GM21447 (cell line): Measurements from ENCODE around the gene OR2D2.
"Not testable (repeated sequence)": the region's sequence is repeated elsewhere in the genome, so short reads cannot be mapped to it uniquely, and the experiment has no call there.

Experiments used
- ATAC-seq: cut with Tn5 transposase; IDR thresholded peaks from one replicate; pipeline ENCODE4 v1.9.1; 2021; ENCODE audit not compliant: unreplicated experiment

OR2D2 gene, protein sequence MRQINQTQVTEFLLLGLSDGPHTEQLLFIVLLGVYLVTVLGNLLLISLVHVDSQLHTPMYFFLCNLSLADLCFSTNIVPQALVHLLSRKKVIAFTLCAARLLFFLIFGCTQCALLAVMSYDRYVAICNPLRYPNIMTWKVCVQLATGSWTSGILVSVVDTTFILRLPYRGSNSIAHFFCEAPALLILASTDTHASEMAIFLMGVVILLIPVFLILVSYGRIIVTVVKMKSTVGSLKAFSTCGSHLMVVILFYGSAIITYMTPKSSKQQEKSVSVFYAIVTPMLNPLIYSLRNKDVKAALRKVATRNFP

DNA sequence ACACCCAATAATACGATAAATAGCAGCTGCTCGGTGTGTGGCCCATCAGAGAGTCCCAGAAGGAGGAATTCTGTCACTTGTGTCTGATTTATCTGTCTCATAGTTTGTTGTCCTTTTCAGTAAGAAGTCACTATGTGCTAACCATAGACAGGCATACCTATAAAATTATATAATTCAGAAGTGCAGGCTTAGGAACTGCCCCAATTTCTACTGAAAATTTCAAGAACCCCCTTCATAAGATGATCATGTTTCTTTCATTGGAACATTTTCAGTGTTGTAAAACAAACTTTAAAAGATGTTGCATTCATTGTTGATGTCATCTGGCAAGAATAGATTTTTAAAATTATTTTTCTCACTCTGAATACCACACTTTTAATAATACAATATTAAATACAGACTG lies at the start of gene OR2D2:
OR2D2 (minus strand) TSS at position 101 of the 400 bp plus-strand sequence; CDS start at position 101, 0 bp downstream.
- ATAC-seq: no peak

DNA sequence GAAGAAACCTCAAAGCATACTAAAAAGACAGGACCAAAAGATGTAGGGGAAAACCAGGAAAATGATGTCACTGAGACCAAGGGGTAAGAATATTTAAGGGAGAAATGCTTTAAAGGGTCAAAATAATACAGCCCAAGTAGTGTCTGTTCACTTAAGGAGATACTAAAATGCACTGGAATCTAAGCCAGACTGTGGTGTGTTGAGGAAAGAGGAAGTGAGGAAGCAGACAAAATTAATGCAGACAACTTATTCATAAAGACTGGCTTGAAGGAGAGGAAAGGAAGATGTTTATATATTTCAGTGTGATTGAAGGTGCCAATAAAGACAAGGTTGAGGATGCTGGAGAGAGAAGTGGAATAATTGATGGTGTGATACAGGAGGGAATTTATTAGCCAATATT lies 49.7 kb upstream of the OR2D2 start:
- ATAC-seq: no peak

DNA sequence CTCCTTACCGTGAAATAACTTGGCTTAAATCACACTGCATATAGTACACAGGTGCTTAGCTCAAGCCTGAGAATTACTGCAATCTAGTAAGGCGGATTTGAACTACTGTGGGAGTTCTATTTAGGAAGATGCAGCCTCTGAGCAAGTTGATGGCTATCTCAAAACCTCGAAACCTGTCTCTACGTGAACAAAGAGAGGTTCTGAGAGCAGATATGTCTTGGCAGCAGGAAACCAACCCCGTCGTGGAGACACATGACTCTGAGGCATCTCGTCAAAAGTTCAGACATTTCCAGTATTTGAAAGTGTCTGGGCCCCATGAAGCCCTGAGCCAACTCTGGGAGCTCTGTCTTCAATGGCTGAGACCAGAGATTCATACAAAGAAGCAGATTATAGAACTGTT lies 39.8 kb upstream of the OR2D2 start:
- no peak for ATAC-seq

DNA sequence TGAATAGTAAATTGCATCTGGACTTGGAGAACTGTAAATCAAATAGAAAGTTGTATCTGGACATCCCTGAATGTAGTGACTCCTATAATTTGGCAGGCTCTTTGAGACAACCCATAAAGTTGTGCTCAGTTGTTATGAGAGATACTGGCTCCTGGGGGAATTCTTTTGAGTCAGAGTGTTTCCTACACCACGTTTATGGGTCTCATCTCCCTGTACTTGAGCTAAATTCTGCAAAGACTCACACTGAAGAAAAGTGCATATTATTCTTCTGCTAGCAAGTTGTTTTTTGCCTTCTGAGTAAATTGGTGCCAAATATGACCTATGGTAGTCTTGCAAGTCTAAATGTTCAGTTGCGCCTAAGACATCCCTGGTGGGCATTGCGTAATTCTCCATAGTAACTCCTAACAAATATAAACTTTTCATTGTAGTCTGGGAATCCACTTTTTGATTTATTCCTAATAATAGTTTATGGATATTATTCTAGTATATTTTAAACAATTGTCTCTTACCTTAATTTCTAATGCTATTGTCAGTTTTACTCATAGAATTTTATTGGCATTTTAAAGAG lies 38.9 kb upstream of the OR2D2 start:
- ATAC-seq: no peak

DNA sequence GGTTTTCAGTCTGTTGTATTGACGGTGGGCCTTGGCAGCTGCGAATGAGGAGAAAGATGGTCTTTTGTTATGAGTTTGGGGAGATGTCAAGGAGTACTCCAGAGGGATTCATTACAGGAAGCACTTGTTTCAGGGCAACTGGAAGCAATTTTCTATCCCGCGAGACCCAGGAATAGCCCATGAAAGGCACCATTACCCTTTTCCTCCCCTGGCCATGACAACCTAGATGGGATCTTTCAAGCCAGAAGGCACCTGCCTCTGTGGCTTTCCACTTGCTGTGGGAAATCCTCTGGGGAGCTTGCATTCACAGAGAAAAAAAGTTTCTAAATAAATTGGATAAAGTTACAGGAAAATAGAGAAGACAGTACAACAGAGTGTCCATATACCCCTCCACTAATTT lies 36.6 kb upstream of the OR2D2 start:
- no peak for ATAC-seq

DNA sequence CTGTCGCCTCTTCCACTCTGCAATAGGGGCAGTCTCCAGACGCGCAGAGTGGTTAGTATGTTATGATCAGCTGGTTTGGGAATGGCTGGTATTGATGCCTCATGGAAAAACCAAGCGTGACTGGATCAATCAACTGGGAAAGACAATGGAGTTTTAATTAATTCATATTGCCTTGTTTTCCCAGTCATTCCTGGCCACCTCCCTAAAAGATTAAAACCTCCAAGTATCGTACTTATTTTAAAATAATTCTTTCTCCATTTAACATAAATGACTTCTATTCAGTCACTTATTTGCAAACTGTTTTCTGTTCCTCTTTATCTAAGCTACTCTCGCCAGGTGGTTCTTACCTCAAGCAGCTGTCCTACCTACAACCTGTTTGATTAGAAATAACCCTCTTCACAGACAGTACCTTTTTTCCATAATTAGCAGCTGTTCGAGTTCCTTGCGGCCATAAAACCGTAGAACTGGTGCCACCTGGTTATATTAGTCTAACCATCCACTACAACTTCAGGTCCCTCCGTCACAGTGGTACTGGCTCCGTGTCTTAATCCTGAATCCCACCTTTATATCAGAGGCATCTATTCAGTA lies 34.8 kb upstream of the OR2D2 start:
- ATAC-seq: peak; percentile 61

DNA sequence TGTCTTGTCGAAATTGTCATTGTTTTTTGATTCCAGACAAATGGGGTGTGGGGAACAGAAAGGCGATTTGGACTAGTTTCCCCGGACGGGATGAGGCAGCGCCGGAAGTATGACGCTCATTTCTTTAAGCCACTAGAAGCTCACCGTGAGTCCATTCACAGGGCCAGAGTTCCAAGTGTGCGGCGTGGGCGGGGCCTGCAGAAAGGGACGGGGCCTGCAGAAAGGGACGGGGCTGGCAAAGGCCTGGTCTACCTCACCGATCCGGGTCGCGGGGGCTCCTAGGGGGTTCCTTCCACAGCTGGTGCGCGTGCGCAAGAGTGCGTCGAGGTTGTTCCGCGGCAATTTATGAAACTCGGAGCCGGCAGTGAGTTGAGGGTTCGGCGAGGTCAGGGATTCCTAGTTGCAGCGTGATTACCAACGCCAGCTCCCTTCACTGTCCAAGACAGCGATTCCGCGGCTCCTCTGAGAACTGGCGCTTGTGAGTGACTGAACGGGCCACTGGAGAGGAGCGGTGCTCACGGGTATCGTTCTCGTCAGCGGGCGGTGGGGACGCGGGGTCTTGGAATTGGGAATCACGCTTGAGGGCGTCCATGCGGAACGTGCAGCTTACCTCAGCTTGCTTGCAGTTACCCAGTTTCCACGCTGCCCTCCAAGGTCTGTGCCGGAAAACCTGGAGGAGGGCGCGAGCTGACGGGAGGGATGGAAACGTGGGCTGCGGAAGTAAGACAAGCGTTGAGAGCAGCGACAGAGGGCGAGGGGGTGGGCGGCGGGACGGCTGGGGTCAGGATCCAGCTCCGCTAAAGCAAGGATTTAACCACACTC lies 34.1 kb upstream of the OR2D2 start, which contains the start of gene ZNF215:
ZNF215 (plus strand) TSS at position 219 of the 822 bp plus-strand sequence. CDS start 5,847 bp downstream, outside the sequence.
- peak; percentile 61 for ATAC-seq

DNA sequence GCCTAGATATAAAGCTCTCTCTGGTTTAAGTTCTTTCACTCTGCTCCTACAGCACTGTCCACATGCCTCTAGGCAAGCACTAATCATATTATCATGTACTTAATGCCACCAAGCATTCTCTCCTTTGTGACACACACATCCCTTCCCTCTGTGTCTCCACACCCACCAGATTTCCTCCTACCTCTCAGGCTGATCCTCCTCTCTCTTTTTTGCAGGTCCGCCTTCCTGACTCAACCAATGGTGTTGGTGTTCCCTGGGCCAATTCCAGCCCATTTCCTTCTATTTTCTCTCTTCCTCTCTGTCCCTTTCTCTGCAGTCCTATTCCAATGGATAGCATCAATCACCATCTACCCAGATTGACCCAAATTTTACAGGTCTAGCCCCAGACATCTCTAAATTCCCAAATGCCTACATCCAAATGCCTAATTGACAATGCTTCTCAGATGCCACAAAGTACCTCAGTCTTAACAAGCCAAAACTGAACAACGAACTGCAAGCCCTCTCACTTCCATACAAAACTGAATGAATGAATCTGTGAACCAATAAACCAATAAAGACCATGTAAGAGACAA lies 33.4 kb upstream of the OR2D2 start:
- ATAC-seq: no peak

DNA sequence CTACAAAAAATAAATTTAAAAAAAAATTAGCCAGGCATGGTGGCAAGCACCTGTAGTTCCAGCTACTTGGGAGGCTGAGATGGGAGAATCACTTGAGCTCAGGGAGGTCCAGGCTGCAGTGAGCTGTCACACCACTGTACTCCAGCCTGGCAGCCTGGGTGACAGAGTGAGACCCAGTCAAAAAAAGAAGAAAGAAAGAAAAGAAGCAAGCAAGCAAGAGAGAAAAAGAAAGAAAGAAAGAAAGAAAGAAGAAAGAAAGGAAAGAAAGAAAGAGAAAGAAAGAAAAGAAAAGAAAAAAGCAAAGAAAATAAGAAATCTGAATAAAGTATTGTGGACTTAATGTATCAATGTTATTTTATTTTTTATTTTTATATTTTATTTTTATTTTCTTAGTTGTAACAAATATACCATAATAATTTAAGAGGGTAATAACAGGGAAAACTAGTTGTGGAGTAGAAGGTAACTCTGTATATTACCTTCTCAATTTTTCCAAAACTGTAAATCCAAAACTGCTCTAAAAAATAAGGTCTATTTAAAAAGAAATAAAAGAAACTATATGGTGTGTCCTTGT lies 32.8 kb upstream of the OR2D2 start:
- ATAC-seq: no peak

DNA sequence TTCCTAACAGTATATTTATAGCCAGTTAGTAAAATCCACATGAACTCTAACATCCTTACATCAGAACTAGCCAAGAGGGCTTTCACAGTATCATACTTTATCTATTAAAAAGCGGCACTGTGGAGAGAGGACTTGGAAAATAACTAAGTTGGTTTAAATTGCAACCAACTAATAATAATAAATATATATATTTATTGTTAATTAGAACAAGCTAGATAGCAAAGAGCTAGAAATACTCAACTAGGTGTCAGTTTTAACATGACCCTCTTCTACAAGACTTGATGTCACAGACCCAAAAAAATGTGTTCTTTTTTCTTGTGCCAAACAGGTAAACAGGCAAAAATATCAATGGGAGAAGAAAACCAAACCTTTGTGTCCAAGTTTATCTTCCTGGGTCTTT lies 28.4 kb upstream of the OR2D2 start, which contains the start of gene OR2D3:
OR2D3 (plus strand) TSS at position 301 of the 400 bp plus-strand sequence; CDS start at position 301, 0 bp downstream.
- ATAC-seq: no peak

DNA sequence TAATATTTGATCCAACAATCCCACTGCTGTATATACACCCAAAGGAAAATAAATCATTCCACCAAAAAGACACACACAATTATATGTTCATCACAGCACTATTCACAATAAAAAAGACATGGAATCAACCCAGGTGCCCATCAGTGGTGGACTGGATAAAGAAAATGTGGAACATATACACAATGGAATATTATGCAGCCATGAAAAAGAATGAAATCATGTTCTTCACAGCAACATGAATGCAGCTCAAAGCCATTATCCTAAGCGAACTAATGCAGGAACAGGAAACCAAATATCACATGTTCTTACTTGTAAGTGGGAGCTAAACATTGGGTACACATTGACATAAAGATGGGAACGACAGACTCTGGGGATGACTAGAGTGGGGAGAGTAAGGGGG lies 27.4 kb upstream of the OR2D2 start:
- ATAC-seq: no peak

DNA sequence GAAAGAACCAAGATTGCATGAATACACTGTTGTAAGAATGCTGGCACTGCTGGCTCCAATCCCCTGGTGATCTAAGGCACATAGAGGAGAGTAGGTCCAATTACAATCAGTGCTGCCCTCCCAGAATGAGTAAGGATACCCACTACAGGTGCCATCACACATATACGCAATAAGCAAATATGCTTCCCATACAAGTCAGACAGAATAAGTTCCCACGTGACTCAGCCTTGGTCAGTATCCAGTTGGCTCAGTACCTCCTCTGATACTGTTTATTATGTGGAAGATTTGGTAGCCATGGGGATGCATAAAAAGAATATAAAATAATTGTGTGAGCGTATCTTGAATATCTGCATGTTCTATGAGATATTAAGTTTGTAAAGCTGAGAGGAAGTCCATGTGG lies 19.6 kb upstream of the OR2D2 start:
- no peak for ATAC-seq

DNA sequence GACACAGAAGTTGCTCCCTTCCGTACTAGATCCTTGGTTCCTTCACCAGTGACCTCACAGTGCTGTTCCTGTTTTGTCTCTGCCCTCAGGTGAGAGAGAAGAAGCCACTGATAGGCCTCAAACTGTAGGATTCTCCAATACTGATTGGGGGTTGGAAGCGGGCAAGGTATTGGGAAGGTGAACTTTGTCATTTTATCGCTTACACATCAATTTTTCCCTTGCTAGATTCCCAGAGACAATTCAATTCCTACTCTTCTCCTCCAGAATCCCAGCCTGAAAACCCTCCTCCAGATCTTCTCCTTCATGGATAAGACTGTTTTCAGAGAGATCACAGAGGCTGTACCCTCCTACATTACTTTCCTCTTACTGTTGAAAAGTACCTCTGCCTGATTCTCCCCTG lies 19.1 kb upstream of the OR2D2 start:
- ATAC-seq: no peak

DNA sequence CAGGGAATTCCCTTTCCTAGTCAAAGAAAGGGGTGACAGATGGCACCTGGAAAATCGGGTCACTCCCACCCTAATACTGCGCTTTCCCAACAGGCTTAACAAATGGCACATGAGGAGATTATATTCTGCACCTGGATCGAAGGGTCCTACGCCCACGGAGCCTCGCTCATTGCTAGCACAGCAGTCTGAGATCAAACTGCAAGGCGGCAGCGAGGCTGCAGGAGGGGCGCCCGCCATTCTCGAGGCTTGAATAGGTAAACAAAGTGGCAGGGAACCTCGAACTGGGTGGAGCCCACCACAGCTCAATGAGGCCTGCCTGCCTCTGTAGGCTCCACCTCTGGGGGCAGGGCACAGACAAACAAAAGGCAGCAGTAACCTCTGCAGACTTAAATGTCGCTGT lies 12.5 kb upstream of the OR2D2 start:
- not testable (repeated sequence) for ATAC-seq

DNA sequence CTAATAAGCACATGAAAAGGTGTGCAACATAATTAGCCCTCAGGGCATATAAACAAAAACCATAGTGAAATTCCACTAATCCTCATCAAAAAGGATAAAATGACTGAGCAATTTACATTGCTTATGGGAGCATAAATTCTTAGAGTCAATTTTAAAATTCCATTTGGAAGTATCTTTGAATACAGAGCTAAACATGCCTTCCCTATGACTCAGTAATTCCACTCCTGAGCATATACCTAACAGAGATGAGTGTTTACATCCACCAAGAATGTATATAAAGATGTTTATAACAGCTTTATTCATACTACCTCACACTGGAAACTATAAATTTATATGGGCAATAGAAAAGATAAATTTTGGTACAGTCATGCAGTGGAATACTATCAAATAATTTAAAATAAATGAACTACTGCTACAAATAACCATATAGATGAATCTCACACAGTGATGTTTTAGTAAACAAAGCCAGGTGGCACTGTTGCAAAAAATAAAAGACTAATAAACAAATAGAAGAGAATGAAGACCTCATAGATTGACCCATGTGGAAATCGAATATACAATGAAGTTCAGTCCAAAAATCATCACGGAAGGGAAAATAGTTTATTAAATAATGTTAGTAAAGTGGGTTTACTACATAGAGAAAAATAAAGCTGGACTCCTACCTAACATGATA lies 8.2 kb upstream of the OR2D2 start:
- no peak for ATAC-seq

DNA sequence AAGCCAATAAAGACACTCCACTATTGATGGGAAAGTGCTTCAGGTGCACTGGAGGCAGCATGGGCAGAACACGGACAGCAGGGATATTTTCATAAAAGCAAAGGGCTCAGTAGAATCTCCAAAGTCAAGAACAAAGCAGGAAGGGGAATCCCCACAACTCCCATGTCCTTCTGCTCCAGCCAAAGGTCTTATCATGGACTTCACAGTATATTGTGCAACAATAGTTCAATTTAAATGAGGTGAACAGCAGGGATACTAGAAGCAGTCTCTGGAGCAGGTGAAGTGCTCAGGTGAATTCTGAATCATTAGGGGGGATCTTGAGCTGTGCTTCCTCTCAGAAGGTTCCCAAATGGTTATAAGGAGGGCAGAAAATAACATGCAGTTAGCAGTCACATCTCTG lies 6.6 kb upstream of the OR2D2 start:
- ATAC-seq: no peak

DNA sequence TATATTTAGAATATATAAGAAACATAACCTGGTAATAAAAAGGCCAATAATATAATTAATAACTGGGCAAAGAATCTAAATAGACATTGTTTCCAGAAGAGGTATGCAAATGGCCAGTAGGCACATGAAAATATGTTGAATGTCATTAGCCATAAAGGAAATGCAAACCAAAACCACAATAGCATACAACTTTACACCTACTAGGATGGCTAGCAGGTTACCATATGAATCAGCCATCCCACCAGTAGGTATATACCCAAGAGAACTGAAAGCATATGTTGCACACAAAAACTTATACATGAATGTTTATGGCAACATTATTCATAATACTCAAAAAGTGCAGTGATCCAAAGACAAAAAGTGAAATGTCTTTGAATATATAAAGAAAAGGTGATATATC lies 2.7 kb upstream of the OR2D2 start:
- ATAC-seq: peak; percentile 95

DNA sequence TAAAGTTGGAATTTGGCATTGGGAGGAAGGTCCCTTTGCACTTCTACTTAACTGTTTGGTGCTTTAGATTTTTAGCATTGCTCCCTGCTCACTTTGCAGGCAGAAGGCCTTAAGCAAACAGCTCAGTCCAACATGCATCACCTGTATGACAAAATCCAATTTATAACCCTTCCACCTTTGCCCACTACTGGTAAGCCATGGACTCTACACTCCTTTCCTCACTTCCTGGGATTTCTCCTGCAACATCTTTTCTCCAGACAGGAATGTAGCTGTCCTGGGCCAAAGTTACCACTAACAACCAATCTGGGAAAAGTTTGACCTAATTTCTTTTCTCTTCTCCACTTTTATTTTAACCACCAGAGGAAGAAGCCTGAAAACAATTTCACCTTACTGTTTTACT lies 1.8 kb upstream of the OR2D2 start:
- ATAC-seq: no peak

DNA sequence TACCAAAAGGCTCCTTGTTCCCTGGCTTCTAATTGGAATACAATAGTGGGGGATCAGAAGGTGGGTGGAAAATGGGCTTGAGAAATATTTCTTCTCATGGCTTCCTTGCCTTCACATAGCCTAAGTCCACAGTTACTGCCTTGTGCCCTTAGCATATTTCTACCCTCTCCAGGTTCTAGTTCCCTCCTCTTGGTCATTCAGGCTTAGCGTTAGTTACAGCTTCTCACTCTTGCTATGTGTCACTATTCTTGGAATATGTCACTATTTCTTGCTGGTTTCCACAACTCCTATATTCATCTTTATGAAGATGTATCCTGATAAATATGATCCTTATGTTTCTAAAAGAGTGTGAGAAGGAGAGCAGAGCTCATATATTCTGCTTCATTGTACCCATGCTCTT lies 2.5 kb downstream of the OR2D2 start:
- no peak for ATAC-seq

DNA sequence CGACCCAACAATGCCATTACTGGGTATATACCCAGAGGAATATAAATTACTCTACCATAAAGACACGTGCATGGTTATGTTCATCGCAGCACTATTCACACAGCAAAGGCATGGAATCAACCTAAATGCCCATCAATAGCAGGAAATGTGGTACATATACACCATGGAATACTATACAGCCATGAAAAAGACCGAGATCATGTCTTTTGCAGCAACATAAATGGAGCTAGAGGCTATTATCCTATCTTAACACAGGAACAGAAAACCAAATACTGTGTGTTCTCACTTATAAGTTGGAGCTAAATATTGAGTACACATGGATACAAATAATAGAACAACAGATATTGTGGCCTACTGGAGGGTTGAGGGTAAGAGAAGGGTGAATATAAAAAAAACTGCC lies 3.5 kb downstream of the OR2D2 start:
- no peak for ATAC-seq
